SK-N-SH treated with all-trans-retinoic acid at 6 μM for 48 hours (cell line): ENCODE results near the gene HS3ST2.

Experiments
- ARNTL ChIP-seq: fragments of 450-650 bp; formaldehyde crosslinking; IDR thresholded peaks from 2 replicates; pipeline ENCODE4 v1.5.0; 2020; ENCODE audit warnings: low read depth, mild to moderate bottlenecking, moderate library complexity, borderline replicate concordance
- CREB5 ChIP-seq: fragments of 250-450 bp; sonication (Bioruptor Pico); IDR thresholded peaks from 2 replicates; pipeline ENCODE4 v1.5.1; 2020; ENCODE audit warnings: low read depth, mild to moderate bottlenecking, moderate library complexity
- CSDC2 ChIP-seq: fragments of 250-450 bp; sonication (Bioruptor Pico); IDR thresholded peaks from 2 replicates; pipeline ENCODE4 v1.5.0; 2020; ENCODE audit warnings: mild to moderate bottlenecking, moderate library complexity
- ESRRG ChIP-seq: fragments of 250-450 bp; sonication (Bioruptor Pico); IDR thresholded peaks from 2 replicates; pipeline ENCODE4 v1.6.1; 2021; ENCODE audit warnings: mild to moderate bottlenecking
- GLIS3 ChIP-seq: fragments of 250-450 bp; sonication (Bioruptor Pico); IDR thresholded peaks from 2 replicates; pipeline ENCODE4 v1.5.0; 2020; ENCODE audit warnings: mild to moderate bottlenecking, moderate library complexity
- OSR1 ChIP-seq: fragments of 250-450 bp; sonication (Bioruptor Pico); IDR thresholded peaks from 2 replicates; pipeline ENCODE4 v1.8.0; 2022; ENCODE audit warnings: moderate library complexity, mild to moderate bottlenecking, inconsistent platforms
- PATZ1 ChIP-seq: fragments of 250-450 bp; sonication (Bioruptor Pico); IDR thresholded peaks from 2 replicates; pipeline ENCODE4 v1.8.0; 2020; ENCODE audit warnings: mild to moderate bottlenecking, moderate library complexity, borderline replicate concordance
- PPARA ChIP-seq: fragments of 250-450 bp; sonication (Bioruptor Pico); IDR thresholded peaks from 2 replicates; pipeline ENCODE4 v1.5.0; 2020; ENCODE audit warnings: mild to moderate bottlenecking, borderline replicate concordance
- TSHZ2 ChIP-seq: fragments of 250-450 bp; sonication (Bioruptor Pico); IDR thresholded peaks from 2 replicates; pipeline ENCODE4 v1.5.0; 2020; ENCODE audit warnings: mild to moderate bottlenecking, moderate library complexity
- ZC3H10 ChIP-seq: fragments of 250-450 bp; sonication (Bioruptor Pico); IDR thresholded peaks from 2 replicates; pipeline ENCODE4 v1.5.1; 2021; ENCODE audit warnings: mild to moderate bottlenecking, moderate library complexity
- ZFP3 ChIP-seq: fragments of 250-450 bp; sonication (Bioruptor Pico); IDR thresholded peaks from 2 replicates; pipeline ENCODE4 v1.5.0; 2020; ENCODE audit warnings: mild to moderate bottlenecking, moderate library complexity

- no peak for TF ChIP-seq ESRRG
- no peak for TF ChIP-seq PATZ1 (CRISPR knock-in tag)
- TF ChIP-seq CSDC2 (CRISPR knock-in tag): no peak
- no peak for TF ChIP-seq OSR1 (CRISPR knock-in tag)
- TF ChIP-seq TSHZ2 (CRISPR knock-in tag): no peak
- no peak for TF ChIP-seq PPARA (CRISPR knock-in tag)
- no peak for TF ChIP-seq GLIS3 (CRISPR knock-in tag)
- TF ChIP-seq ARNTL: no peak
- no peak for TF ChIP-seq CREB5 (CRISPR knock-in tag)
- TF ChIP-seq ZC3H10 (CRISPR knock-in tag): no peak
- no peak for TF ChIP-seq ZFP3 (CRISPR knock-in tag)
Observed at GRCh38 chr16:22799113-22799512, 14.8 kb upstream of the HS3ST2 start.
